Hippocampal formation (tissue), 2 donors: ENCODE results near the gene OCA2.

Experiments
- DNase-seq, 2 donors: peaks; one replicate each; lab custom pipeline; 2025; lab: John Stamatoyannopoulos, UW

The OCA2 gene

GRCh38 chr15:28079313-28079969, 19.7 kb downstream of the OCA2 start:
- no peak for DNase-seq

- no peak for DNase-seq
Measured at GRCh38 chr15:28078191-28078719, 20.9 kb downstream of the OCA2 start.

GRCh38 chr15:28075573-28075972, 23.5 kb downstream of the OCA2 start:
- DNase-seq = no peak

GRCh38 chr15:28068930-28069329, 30.2 kb downstream of the OCA2 start:
- no peak for DNase-seq

GRCh38 chr15:28066231-28066630, 32.9 kb downstream of the OCA2 start:
- no peak for DNase-seq

- DNase-seq = no peak
Measured at GRCh38 chr15:28060005-28060404, 39.1 kb downstream of the OCA2 start.

GRCh38 chr15:28058082-28058481, 41.0 kb downstream of the OCA2 start:
- no peak for DNase-seq

GRCh38 chr15:28051955-28052633, 47.0 kb downstream of the OCA2 start:
- peak in 1 of 2 donors; percentile 1 for DNase-seq

GRCh38 chr15:28049581-28049980, 49.5 kb downstream of the OCA2 start:
- no peak for DNase-seq

- DNase-seq = no peak
Measured at GRCh38 chr15:28047277-28047676, 51.8 kb downstream of the OCA2 start.

- DNase-seq = peak in 1 of 2 donors; percentile 31
Measured at GRCh38 chr15:28044121-28044672, 54.9 kb downstream of the OCA2 start.

- DNase-seq = peak in 1 of 2 donors; percentile 31
Measured at GRCh38 chr15:28043691-28044091, 55.4 kb downstream of the OCA2 start.

- no peak for DNase-seq
Measured at GRCh38 chr15:28037969-28038590, 61.0 kb downstream of the OCA2 start.

GRCh38 chr15:28033443-28033842, 65.7 kb downstream of the OCA2 start:
- DNase-seq = no peak

- no peak for DNase-seq
Measured at GRCh38 chr15:28030801-28031200, 68.3 kb downstream of the OCA2 start.

GRCh38 chr15:28027714-28028076, 71.4 kb downstream of the OCA2 start:
- no peak for DNase-seq

GRCh38 chr15:28026764-28027713, 72.1 kb downstream of the OCA2 start:
- DNase-seq = no peak

- DNase-seq = no peak
Measured at GRCh38 chr15:28026221-28026620, 72.9 kb downstream of the OCA2 start.

- DNase-seq = no peak
Measured at GRCh38 chr15:28025413-28025812, 73.7 kb downstream of the OCA2 start.

GRCh38 chr15:28024889-28025250, 74.2 kb downstream of the OCA2 start:
- no peak for DNase-seq
